Anterior cingulate cortex (tissue), 58 donors: ENCODE results near the gene SPEN.

Experiments used
- DNase-seq, 58 donors: peaks; one replicate each; lab custom pipeline; 2025; lab: John Stamatoyannopoulos, UW

SPEN gene

DNA sequence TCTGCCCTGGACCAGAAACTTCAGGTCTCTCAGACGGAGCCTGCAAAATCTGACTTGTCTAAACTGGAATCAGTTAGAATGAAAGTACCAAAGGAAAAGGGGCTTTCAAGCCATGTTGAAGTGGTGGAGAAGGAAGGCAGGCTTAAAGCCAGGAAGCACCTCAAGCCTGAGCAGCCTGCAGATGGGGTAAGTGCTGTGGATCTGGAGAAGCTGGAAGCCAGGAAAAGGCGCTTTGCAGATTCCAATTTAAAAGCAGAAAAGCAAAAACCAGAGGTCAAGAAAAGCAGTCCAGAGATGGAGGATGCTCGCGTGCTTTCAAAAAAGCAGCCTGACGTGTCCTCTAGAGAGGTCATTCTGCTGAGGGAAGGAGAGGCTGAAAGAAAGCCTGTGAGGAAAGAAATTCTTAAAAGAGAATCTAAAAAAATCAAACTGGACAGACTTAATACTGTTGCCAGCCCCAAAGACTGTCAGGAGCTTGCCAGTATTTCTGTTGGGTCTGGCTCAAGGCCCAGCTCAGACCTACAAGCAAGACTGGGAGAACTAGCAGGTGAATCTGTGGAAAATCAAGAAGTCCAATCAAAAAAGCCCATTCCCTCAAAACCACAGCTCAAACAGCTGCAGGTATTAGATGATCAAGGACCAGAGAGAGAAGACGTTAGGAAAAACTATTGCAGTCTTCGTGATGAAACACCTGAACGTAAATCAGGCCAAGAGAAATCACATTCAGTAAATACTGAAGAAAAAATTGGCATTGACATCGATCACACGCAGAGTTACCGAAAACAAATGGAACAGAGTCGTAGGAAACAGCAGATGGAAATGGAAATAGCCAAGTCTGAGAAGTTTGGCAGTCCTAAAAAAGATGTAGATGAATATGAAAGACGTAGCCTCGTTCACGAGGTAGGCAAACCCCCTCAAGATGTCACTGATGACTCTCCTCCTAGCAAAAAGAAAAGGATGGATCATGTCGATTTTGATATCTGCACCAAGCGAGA lies 81.8 kb downstream of the SPEN start:
- peak in 9 of 58 donors; percentile 18 to 59 (median 33) for DNase-seq

DNA sequence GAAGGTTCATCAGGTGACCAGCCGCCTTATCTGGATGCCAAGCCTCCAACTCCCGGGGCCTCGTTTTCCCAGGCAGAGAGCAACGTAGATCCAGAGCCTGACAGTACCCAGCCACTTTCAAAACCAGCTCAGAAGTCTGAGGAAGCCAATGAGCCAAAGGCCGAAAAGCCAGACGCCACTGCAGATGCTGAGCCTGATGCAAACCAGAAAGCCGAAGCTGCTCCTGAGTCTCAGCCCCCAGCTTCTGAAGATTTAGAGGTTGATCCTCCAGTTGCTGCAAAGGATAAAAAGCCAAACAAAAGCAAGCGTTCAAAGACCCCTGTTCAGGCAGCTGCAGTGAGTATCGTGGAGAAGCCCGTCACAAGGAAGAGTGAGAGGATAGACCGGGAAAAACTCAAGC lies 83.9 kb downstream of the SPEN start:
- DNase-seq = no peak

GRCh38 chr1:15931884-15932283 lies 84.4 kb downstream of the SPEN start:
- DNase-seq = no peak

GRCh38 chr1:15932612-15933011 lies 85.1 kb downstream of the SPEN start:
- DNase-seq = no peak

DNA sequence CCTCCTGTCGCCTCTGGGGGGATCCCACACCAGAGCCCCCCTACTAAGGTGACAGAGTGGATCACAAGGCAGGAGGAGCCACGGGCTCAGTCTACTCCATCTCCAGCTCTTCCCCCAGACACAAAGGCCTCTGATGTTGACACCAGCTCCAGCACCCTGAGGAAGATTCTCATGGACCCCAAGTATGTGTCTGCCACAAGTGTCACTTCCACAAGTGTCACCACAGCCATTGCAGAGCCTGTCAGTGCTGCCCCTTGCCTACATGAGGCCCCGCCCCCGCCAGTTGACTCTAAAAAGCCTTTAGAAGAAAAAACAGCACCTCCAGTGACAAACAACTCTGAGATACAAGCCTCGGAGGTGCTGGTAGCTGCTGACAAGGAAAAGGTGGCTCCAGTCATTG lies 86.2 kb downstream of the SPEN start:
- no peak for DNase-seq

- no peak for DNase-seq
Observed at GRCh38 chr1:15934211-15935055, 86.9 kb downstream of the SPEN start.

- no peak for DNase-seq
Observed at GRCh38 chr1:15935056-15935950, 87.8 kb downstream of the SPEN start.

DNA sequence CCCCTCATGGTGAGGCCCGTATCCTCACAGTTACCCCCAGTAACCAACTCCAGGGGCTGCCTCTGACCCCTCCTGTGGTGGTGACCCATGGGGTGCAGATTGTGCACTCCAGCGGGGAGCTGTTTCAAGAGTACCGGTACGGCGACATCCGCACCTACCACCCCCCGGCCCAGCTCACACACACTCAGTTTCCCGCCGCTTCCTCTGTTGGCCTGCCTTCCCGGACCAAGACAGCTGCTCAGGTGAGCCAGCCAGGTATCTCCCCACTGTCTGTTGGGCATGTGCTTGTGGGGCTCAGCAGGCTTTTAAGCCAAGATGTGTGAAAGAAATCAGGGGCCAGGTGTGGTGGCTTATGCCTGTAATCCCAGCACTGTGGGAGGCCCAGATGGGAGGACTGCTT lies 88.5 kb downstream of the SPEN start:
- no peak for DNase-seq

DNA sequence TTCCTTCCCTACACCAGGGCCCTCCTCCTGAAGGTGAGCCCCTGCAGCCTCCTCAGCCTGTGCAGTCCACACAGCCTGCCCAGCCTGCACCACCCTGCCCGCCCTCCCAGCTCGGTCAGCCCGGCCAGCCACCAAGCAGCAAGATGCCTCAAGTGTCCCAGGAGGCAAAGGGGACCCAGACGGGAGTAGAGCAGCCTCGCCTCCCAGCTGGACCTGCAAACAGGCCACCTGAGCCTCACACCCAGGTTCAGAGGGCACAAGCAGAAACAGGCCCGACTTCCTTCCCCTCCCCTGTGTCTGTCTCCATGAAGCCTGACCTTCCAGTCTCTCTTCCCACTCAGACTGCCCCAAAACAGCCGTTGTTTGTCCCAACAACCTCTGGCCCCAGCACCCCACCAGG lies 89.6 kb downstream of the SPEN start:
- no peak for DNase-seq

- no peak for DNase-seq
Observed at GRCh38 chr1:15937706-15938168, 90.2 kb downstream of the SPEN start.

DNA sequence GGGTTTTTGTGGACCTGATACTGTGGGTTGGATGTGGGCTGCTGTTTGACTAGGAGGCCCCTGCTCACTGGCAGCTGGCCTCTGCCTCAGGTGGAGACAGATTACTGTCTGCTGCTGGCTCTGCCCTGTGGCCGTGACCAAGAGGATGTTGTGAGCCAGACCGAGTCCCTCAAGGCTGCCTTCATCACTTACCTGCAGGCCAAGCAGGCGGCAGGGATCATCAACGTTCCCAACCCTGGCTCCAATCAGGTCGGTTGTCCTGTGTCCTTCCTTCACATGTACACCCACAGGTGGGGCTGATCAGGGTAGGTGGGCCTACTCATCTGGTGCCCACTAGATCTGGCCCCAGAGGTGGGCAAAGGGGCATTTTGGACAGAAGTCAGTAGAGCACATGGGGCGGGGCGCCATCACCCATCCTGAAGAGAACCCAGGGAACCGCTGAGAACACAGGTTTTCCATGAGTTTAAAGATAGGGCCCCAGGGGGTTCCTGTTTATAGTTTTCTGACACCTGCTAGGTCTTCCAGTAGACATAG lies 91.2 kb downstream of the SPEN start:
- no peak for DNase-seq

GRCh38 chr1:15939181-15940109 lies 91.9 kb downstream of the SPEN start:
- DNase-seq = peak in 1 of 58 donors; percentile 47

DNA sequence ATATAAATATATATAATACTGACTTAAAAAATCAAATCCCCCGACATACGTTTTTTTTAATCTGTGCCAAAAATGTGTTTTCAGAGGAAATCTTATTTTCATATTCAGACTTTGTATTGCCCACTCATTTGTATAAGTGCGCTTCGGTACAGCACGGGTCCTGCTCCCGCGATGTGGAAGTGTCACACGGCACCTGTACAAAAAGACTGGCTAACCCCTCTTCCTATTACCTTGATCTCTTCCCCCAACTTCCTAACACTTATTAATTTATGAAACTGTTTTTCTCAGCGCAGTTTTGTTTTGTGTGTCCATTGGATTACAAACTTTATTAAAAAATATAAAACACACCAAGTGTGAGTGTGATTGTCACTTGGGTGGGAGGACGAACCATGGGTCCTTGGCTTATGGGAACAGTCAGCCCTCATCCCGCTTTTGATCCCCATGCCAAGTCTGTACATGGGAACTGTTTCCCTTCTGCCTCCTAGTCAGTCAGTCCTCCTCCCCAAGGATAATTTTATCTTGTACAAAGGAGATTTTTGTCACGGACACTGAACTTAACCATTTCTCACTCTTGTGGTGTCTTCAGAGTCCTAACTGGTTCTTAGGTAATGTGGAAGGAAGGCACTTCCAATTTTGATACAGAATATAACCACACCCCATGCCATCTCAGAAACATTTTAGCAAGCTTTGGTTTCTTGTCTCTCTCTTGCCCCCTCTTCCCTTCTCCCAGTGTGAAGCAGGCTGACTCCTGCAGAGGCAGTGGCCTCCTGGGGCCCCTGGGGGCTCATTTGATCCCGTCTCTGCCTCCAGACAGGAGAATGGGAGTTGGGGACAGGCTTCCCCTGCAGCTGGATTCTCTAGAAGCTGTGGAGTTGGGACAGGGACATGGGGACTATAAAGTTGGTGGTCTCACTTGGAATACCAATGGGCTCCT lies 92.9 kb downstream of the SPEN start:
- DNase-seq = no peak

DNA sequence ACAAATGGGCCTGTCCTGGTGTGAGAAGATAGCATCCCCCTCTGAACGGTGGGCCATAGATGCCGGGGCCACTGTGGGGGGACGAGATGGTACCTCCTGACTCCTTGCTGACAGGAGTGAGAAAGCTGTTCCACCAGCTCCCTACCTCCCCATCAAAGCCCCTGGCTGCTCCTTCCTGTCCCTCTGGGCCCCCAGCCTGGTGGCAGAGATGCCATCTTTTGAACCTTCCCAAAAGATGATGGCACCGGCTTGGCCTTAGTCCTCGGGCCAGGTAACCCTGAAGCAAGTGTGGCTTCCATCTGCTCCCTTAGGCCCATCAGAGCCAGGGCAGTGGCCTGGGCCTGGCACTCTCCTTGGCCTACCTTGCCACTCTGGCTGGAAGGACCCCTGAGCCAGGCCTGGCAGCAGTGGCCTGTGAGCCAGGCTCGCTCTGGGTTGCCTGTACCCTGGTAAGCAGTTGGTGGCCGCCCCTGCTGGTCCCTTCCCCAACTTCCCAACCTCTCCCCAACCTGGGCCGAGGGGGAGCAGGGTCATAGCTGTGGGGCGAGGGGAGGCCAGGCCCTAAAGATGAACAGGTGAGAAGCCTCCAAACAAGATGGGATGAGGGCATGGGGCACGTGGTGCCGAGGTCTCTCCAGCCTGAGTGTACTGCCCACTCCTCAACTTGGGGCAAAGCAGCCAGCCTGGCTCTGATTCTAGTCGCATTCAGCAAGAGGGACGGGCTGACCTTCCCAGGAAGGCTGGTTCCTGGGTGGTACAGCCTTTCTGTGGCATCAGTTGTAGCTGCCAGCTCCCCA lies 93.7 kb downstream of the SPEN start:
- DNase-seq = no peak

DNA sequence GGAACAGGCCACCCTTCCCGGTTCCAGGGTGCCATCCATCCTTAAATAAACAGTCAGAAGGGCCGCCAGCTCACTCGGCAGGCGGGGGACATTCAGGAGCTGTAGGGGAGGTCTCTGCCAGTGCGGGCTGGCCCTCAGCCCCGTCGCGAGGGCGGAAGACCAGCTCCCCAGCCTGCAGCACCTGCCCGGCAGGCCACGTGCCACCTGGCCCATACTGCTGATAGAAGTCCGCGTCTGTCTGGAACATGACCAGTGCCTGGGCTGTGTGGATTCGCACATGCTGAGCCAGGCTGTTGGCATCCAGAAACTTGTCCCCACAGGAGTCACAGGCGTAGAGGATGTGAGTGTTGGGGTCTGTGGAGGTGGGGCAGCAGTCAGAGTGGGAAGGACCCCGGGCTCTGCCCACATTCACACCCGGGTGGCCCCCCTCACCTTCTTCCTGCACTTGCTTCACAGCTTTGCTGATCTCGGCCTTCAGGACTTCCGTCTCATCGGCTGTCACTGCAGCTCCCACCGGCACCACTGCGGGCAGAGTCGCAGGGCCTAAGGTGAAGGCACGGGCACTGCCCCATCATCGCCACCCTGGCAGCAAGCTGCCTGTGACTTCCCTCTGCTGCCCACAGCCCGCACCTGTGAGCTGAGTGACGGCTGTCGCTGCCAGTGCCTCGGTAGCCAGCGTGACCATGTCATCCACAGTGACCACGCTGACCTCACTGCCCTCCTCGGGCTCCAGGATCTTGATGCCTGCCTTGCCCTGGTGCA lies 94.6 kb downstream of the SPEN start:
- DNase-seq = peak in 2 of 58 donors; percentile 29
